ENCODE measurements around the gene RAG2.

The RAG2 gene

GRCh38 chr11:36615826-36616225, 17.8 kb upstream of the RAG2 start:
- Mint-ChIP-seq H3K4me3 (no peak overlapping the region), H3K4me1 (ENCODE audit: low read depth) (peaks cover 8% of the 10 kb centered on the region), H3K36me3 (ENCODE audit: low read depth) (no peaks in the 10 kb centered on the region), H3K9me3 (no peaks in the 10 kb centered on the region), H3K27me3 (peaks cover 30% of the 10 kb centered on the region), H3K27ac (no peak overlapping the region)

GRCh38 chr11:36609383-36609782, 11.3 kb upstream of the RAG2 start:
- Mint-ChIP-seq H3K4me3 (no peak overlapping the region), H3K4me1 (ENCODE audit: low read depth) (no peaks in the 10 kb centered on the region), H3K27me3 (peaks cover 18% of the 10 kb centered on the region), H3K9me3 (no peaks in the 10 kb centered on the region), H3K27ac (no peak overlapping the region), H3K36me3 (ENCODE audit: low read depth) (no peaks in the 10 kb centered on the region)

GRCh38 chr11:36608491-36609199, 10.6 kb upstream of the RAG2 start:
- H3K36me3 Mint-ChIP-seq (ENCODE audit: low read depth): no peaks in the 10 kb centered on the region
- no peaks in the 10 kb centered on the region for H3K9me3 Mint-ChIP-seq
- H3K27me3 Mint-ChIP-seq: peaks cover 24% of the 10 kb centered on the region
- H3K4me1 Mint-ChIP-seq (ENCODE audit: low read depth): no peaks in the 10 kb centered on the region
- H3K4me3 Mint-ChIP-seq: no peak overlapping the region
- no peak overlapping the region for H3K27ac Mint-ChIP-seq

GRCh38 chr11:36605221-36606216, 7.5 kb upstream of the RAG2 start:
- H3K4me1 Mint-ChIP-seq (ENCODE audit: low read depth): no peaks in the 10 kb centered on the region
- no peak overlapping the region for H3K27ac Mint-ChIP-seq
- H3K9me3 Mint-ChIP-seq: no peaks in the 10 kb centered on the region
- H3K36me3 Mint-ChIP-seq (ENCODE audit: low read depth): no peaks in the 10 kb centered on the region
- H3K27me3 Mint-ChIP-seq: peaks cover 30% of the 10 kb centered on the region
- H3K4me3 Mint-ChIP-seq: no peak overlapping the region

GRCh38 chr11:36602135-36602534, 4.1 kb upstream of the RAG2 start:
- no peaks in the 10 kb centered on the region for H3K36me3 Mint-ChIP-seq (ENCODE audit: low read depth)

GRCh38 chr11:36601155-36601554, 3.1 kb upstream of the RAG2 start:
- Mint-ChIP-seq H3K27ac (no peak overlapping the region), H3K36me3 (ENCODE audit: low read depth) (no peaks in the 10 kb centered on the region), H3K27me3 (peaks cover 45% of the 10 kb centered on the region), H3K4me1 (ENCODE audit: low read depth) (no peaks in the 10 kb centered on the region), H3K4me3 (no peak overlapping the region), H3K9me3 (no peaks in the 10 kb centered on the region)

More at GRCh38 chr11:36602135-36602534, 4.1 kb upstream of the RAG2 start:
- no peaks in the 10 kb centered on the region for H3K4me1 Mint-ChIP-seq (ENCODE audit: low read depth)
- no peaks in the 10 kb centered on the region for H3K9me3 Mint-ChIP-seq
- no peak overlapping the region for H3K4me3 Mint-ChIP-seq
- H3K27ac Mint-ChIP-seq: no peak overlapping the region
- H3K27me3 Mint-ChIP-seq: peaks cover 43% of the 10 kb centered on the region

- Mint-ChIP-seq H3K4me1 (ENCODE audit: low read depth) (no peaks in the 10 kb centered on the region), H3K4me3 (no peak overlapping the region), H3K9me3 (no peaks in the 10 kb centered on the region), H3K27ac (no peak overlapping the region), H3K27me3 (peaks cover 53% of the 10 kb centered on the region), H3K36me3 (ENCODE audit: low read depth) (no peaks in the 10 kb centered on the region)
Measured at GRCh38 chr11:36600180-36600579, 2.1 kb upstream of the RAG2 start.

- Mint-ChIP-seq H3K9me3 (no peaks in the 10 kb centered on the region), H3K27ac (no peak overlapping the region), H3K36me3 (ENCODE audit: low read depth) (no peaks in the 10 kb centered on the region), H3K27me3 (peaks cover 60% of the 10 kb centered on the region), H3K4me1 (ENCODE audit: low read depth) (no peaks in the 10 kb centered on the region), H3K4me3 (no peak overlapping the region)
Measured at GRCh38 chr11:36596880-36597279, 1.2 kb downstream of the RAG2 start.

- no peaks in the 10 kb centered on the region for H3K9me3 Mint-ChIP-seq
- H3K4me3 Mint-ChIP-seq: peak within 1 kb of the TSS; percentile 94
- peak within 1 kb of the TSS; percentile 62 for H3K27ac Mint-ChIP-seq
- no peaks in the 10 kb centered on the region for H3K4me1 Mint-ChIP-seq (ENCODE audit: low read depth)
- peaks cover 64% of the 10 kb centered on the region for H3K27me3 Mint-ChIP-seq
- no peaks in the 10 kb centered on the region for H3K36me3 Mint-ChIP-seq (ENCODE audit: low read depth)
Measured at GRCh38 chr11:36594316-36594989, 3.6 kb downstream of the RAG2 start, which contains the start of gene IFTAP. IFTAP (plus strand) TSS chr11:36594502; CDS start chr11:36610104, 15,602 bp downstream.

GRCh38 chr11:36591433-36591832, 6.6 kb downstream of the RAG2 start:
- peaks cover 62% of the 10 kb centered on the region for H3K27me3 Mint-ChIP-seq
- H3K27ac Mint-ChIP-seq: no peak overlapping the region

GRCh38 chr11:36590513-36590912, 7.5 kb downstream of the RAG2 start:
- Mint-ChIP-seq H3K27me3 (peaks cover 57% of the 10 kb centered on the region), H3K4me1 (ENCODE audit: low read depth) (no peaks in the 10 kb centered on the region), H3K4me3 (no peak overlapping the region), H3K9me3 (no peaks in the 10 kb centered on the region), H3K36me3 (ENCODE audit: low read depth) (no peaks in the 10 kb centered on the region), H3K27ac (no peak overlapping the region)

More at GRCh38 chr11:36591433-36591832, 6.6 kb downstream of the RAG2 start:
- Mint-ChIP-seq H3K36me3 (ENCODE audit: low read depth) (no peaks in the 10 kb centered on the region), H3K4me1 (ENCODE audit: low read depth) (no peaks in the 10 kb centered on the region), H3K4me3 (no peak overlapping the region), H3K9me3 (no peaks in the 10 kb centered on the region)

- no peaks in the 10 kb centered on the region for H3K4me1 Mint-ChIP-seq (ENCODE audit: low read depth)
- no peak overlapping the region for H3K27ac Mint-ChIP-seq
- H3K36me3 Mint-ChIP-seq (ENCODE audit: low read depth): no peaks in the 10 kb centered on the region
- peaks cover 35% of the 10 kb centered on the region for H3K27me3 Mint-ChIP-seq
- H3K4me3 Mint-ChIP-seq: no peak overlapping the region
- H3K9me3 Mint-ChIP-seq: no peaks in the 10 kb centered on the region
Measured at GRCh38 chr11:36588099-36588498, 9.9 kb downstream of the RAG2 start.

- H3K4me1 Mint-ChIP-seq (ENCODE audit: low read depth): no peaks in the 10 kb centered on the region
- H3K27me3 Mint-ChIP-seq: peaks cover 30% of the 10 kb centered on the region
- no peak overlapping the region for H3K27ac Mint-ChIP-seq
- peaks cover 5% of the 10 kb centered on the region for H3K9me3 Mint-ChIP-seq
- no peak overlapping the region for H3K4me3 Mint-ChIP-seq
- H3K36me3 Mint-ChIP-seq (ENCODE audit: low read depth): no peaks in the 10 kb centered on the region
Measured at GRCh38 chr11:36586543-36586942, 11.5 kb downstream of the RAG2 start.

GRCh38 chr11:36583667-36584066, 14.4 kb downstream of the RAG2 start:
- no peak overlapping the region for H3K27ac Mint-ChIP-seq
- no peaks in the 10 kb centered on the region for H3K36me3 Mint-ChIP-seq (ENCODE audit: low read depth)
- no peak overlapping the region for H3K4me3 Mint-ChIP-seq
- H3K9me3 Mint-ChIP-seq: peaks cover 5% of the 10 kb centered on the region
- H3K27me3 Mint-ChIP-seq: peaks cover 15% of the 10 kb centered on the region
- no peaks in the 10 kb centered on the region for H3K4me1 Mint-ChIP-seq (ENCODE audit: low read depth)

GRCh38 chr11:36581536-36581935, 16.5 kb downstream of the RAG2 start:
- H3K27ac Mint-ChIP-seq: no peak overlapping the region
- no peak overlapping the region for H3K4me3 Mint-ChIP-seq
- no peaks in the 10 kb centered on the region for H3K36me3 Mint-ChIP-seq (ENCODE audit: low read depth)
- H3K9me3 Mint-ChIP-seq: peaks cover 5% of the 10 kb centered on the region
- peaks cover 12% of the 10 kb centered on the region for H3K27me3 Mint-ChIP-seq
- no peaks in the 10 kb centered on the region for H3K4me1 Mint-ChIP-seq (ENCODE audit: low read depth)
